Renal cortex interstitium (tissue), 11 donors: Measurements from ENCODE around the gene NRP1. TPM values are rescaled to one million over a fixed set of nuclear protein-coding genes. Genes with fewer than 3 reads are reported as not detected.
A peak's percentile ranks its signal among the peaks of the same experiment; 100 is the strongest.
"Not testable (repeated sequence)": the region's sequence is repeated elsewhere in the genome, so short reads cannot be mapped to it uniquely, and the experiment has no call there.

Experiments used
- DNase-seq, 11 donors: peaks; one replicate each; pipeline ENCODE4 v3.0.0-alpha.2; 2013; ENCODE audit warnings: low read depth in 9 of 11, low spot score in 4 of 11; ENCODE audit errors: extremely low read depth in 1 of 11
- polyA plus RNA-seq, 3 donors: library from polyadenylated mRNA; unstranded; fragments of 120-200 nt; gene quantifications; one replicate each; pipeline ENCODE4 v1.2.1, GENCODE V29; 2013; ENCODE audit not compliant: insufficient read length in 3 of 3

The NRP1 gene
- polyA plus RNA-seq, 3 donors = 148 to 156 (median 155) TPM

DNA sequence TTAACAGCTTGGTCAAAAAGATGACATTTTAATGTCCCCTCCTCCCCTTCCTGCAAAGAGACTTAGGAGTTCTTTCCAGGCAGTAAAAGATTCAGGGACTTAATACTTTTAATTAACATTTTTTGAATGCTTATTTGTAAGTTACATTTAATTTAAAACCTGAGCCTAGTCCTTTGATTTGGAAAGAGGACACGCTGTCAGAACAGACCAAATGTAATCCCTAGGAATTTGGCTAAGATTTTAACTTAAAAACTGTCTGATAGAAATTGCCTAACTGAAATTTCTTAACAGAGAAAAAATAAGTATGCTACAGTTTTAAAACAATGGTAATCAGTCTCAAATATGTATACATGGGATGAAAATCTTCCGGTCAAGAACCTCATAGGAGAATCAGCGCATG lies 98.5 kb downstream of the NRP1 start:
- no peak for DNase-seq

DNA sequence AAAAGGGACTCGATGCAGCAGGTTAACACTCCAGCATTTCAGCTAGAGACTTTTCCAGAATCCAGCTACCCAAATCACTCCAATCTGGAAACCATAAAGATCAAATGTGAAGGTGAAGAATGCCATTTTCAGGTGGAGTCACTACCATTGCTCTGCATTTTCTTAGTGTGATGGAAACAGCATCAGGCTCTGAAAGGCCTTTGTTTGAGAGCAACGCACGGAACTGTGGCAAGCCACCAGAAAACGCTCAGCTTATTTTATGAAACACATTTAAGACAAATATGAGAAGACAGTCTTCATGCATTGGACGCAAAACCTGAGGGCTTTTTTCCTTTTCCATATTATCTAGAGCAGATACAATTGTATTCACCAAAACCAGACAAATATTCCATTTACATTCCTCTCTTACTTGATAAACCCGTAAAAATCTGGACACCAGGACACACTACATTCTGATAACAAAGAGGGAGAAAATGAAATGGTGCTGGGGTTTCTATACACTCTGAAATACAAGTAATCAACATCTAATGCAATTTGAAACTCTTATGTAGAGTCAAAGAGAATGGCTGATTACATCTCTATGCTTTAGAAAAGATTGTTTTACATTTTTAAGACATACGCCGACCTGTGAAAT lies 99.1 kb downstream of the NRP1 start:
- DNase-seq = peak in 2 of 11 donors; percentile 18 to 21

DNA sequence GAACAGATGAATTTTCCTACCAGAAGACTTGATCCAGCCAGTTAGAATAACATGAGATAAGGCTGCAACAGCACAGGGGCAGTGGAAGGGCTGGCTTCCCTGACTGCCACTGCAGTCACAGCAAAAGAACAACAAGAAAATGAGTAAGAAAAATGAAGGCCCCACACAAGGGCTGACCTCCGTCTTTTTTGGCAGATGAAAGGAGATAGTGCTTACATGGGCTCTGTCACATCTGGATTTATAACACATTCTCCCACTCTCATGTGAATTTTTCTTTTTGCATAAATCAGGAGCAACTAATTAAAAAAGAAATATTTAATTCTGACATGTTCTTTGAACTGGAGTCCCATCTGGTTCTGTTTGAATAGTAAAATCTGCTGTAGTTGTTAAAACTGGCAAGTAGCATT lies 99.6 kb downstream of the NRP1 start:
- DNase-seq = peak; percentile 54 to 85 (median 74)

DNA sequence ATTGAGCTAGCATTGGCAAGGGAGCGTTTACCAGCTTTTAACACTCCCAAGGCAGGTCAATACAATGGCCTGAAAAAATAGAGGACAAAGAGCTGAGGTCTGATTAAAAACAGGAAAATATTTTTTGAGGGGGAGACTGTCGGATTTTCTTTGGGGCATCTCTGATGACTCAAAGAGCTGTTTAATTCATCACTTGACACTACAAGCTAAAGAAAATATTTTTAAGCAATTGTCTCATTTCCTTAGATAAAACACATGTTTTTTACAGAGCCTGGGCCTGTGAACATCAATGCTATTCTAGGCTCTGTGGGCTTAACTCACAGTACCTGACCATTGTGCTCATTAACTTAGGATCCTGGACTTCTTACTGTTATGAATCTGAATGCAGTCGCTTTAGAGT lies 100.8 kb downstream of the NRP1 start:
- DNase-seq = no peak

DNA sequence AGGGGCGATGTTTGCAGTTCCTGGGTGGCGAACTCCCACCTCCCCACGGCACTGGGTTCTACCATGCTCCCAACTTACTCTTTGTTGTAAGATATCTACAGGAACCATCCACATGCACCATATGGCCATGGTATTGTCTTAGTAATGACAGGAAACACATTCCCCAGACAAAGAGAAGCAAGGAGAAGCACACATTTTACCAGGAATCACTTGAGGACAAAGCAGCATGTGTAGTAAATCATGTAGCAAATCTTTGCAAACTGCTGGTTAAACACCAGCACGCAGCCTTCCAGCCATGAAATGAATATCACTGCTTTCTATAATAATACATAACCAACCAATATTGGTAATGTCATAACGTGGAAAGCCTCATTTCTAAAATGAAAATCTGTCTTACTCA lies 101.2 kb downstream of the NRP1 start:
- no peak for DNase-seq

DNA sequence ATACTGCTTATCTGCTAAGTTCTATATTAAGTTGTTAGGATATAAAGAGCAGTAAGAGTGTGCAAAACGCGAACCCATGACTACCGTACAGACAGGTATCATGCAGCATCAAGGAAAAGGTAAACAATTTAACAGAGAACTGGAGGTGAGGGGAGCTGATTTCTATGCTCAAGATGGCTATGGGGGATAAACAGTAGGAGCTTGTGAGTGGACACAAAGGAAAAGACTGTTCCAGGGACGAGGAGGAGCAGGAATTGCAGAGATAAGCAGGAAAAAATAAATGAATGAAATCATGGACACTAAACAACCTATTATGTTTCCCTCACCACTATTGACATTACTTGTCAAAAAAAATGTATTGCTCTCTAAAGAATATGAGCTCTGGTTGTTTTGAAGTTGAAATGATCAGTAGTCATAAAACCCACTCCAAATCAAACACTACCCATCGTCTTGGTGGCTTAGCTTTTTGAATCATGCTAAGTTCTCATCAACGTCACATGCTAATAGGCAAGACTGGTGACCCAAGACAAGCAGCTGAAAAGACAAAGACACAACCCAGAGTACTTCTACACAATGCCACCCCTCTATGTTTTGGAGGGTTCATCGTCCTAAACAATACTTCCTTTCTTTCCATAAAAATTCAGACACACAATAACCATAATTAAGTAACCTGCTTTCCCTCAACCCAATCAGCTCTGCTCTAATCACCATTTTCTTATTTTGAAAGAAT lies 102.7 kb downstream of the NRP1 start:
- no peak for DNase-seq

DNA sequence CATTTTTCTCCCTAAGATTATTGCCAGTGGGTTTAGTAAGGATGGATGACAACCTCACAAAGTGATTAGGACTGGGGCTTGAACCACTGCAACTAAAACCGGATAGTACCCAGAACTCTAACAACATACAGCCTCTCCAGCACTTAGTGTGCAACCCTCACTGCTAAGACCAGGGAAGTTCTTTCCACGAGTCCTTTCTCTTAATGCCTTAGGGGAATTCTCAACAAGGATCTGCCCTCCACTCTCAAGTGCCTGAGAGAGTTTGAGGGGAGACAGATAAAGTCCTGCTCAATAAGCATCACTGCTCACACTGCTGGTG lies 104.6 kb downstream of the NRP1 start:
- DNase-seq = no peak

DNA sequence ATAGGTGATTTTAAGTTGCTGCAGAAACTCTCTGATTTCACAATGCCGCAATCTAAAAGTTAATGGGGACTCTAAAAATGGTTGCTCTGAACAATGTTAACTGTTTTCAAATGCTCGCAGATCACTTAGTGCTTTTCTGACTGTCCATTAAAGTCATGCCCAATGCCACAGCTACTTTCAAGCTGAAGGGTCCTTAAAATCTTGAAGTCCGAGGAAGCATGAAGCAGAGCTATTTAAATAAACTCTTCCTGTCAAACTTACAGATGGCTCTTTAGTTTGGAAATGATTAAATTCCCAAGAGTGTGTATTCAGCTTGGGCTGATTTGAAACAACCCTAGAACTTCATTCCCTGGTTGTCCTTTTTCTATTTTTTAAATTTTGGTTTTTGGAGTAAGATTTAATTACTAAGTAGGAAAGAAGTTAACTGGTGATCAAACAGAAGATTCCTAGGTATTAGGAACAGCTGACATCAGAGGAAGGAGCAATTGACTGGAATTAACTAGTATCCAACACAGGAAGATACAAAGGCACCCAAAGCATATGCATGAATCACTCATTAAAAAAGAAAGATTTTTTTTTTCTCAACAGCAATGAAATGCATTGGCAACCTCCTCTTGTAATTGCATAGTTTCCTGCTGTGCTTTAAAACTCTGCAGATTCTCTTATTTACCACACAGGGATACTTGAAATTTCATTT lies 105.1 kb downstream of the NRP1 start:
- DNase-seq = no peak

DNA sequence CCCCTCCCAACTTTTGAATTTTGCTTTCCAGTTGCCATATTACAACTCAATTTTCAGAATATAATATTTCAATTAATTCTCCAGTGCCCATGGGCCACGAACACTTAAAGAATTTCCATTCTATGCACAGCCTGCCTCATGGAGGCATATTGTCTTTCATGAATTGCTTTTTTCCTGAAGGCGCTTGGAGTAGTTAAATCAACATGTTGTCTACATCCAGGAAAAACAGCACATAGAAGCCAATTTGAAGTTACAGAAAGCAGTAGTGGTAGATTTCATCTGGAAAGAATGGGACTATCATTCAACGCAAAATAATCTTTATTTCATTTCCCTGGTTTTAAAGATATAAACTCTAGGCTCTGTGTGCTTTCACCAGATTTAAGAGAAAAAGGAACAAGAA lies 106.0 kb downstream of the NRP1 start:
- DNase-seq = no peak

DNA sequence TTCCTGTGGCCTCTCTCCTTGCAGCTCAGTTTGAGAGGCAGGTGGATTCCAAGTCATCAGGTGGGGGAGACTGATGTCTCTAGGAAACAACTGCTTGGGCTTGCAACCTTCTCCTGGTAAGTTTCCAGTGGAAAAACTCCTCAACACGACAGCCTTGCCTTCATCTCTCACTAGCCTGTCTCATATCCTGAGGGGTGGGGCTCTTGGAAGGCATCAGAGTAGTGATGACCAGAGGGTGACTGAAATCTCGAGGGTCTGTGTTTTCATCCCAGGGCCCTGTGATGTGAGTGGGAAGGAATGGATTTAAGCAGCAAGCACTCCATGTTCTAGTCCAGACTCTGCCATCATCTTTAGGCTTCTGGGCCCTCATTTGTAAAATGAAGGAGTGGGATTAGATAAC lies 107.0 kb downstream of the NRP1 start:
- DNase-seq = no peak

DNA sequence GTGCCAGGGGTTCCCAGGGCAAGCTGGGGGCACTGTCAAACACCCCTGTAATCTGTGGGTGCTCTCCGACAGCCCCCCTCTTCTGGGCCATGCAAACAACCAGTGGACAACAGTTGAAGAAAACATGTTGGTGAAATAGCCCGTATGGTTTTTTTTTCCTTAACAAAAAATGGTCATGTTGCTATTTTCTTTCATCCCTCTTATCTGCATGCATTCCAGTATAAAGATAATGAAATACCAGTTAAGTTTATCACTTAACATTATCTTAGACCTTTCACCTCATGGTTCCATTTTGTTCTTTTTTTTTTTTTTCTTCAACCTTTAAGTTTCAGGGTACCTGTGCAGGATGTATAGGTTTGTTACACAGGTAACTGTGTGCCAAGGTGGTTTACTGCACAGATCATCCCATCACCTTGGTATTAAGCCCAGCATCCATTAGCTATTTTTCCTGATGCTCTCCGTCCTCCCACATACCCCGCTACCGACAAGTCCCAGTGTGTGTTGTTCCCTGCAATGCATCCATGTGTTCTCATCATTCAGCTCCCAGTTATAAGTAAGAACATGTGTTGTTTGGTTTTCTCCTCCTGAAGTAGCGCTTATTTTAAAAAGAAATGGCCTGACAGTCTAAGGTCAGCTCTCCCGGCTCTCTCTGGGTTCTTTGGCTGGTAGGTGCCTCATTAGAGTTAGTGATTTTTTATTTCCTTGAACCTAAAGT lies 110.1 kb downstream of the NRP1 start:
- DNase-seq = no peak

DNA sequence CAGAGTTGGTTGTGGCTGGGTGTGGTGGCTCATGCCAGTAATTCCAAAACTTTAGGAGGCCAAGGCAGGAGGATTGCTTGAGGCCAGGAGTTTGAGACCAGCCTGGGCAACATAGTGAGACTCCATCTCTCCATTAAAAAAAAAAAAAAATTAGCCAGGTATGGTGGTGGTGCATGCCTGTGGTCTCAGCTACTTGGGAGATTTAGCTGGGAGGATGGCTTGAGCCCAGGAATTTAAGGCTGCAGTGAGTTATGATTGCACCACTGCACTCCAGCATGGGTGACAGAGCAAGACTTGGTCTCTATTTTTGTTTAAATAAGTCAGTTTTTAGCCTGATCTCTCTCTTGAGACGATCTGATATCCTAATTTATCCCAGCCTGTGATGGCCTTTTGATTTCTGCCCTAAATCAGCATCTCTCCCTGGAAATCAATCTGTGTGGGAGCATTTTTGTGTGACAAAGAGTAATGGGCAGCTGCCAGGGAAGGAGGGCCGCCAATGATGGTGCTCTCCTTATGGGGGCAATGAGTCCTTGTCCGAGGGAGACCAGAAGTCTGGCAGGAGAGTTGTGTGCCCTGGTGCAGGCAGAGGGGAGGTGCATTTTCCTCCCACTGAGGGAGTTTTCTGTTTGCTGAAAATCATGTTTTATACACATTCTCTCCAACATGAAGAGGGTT lies 111.0 kb downstream of the NRP1 start:
- peak in 10 of 11 donors; percentile 32 to 83 (median 58) for DNase-seq

DNA sequence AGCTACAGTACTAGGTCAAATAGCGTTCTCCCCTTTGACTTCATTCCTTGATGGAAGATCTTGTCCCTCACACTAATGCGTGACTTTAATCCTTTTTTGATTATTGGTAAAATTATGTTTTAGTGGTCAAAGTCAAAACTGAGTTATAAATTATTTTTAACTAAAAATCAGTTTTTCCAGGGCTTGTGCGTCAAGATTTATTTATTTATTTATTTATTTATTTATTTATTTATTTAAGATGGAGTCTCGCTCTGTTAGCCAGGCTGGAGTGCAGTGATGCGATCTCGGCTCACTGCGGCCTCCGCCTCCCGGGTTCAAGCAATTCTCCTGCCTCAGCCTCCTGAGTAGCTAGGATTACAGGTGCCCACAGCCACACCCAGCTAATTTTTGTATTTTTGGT lies 112.2 kb downstream of the NRP1 start:
- DNase-seq = not testable (repeated sequence)

DNA sequence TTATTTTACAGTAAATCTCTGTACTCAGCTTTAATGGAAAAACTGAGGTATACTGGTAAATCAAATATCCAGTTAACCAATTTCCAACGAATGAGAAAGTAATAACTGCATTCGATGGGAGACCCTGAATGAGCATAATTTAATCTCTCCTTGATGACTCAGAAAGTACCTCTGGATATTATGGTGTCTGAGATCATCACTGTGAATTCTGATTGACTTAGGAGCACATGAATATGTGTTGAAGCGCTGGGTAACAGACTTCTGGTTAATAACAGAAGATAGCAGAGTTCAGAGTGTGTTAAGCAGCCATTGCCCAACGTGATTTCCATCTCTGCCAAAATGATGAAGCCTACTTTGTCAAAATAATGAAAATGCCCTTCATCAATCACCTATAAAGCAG lies 116.6 kb downstream of the NRP1 start:
- no peak for DNase-seq

DNA sequence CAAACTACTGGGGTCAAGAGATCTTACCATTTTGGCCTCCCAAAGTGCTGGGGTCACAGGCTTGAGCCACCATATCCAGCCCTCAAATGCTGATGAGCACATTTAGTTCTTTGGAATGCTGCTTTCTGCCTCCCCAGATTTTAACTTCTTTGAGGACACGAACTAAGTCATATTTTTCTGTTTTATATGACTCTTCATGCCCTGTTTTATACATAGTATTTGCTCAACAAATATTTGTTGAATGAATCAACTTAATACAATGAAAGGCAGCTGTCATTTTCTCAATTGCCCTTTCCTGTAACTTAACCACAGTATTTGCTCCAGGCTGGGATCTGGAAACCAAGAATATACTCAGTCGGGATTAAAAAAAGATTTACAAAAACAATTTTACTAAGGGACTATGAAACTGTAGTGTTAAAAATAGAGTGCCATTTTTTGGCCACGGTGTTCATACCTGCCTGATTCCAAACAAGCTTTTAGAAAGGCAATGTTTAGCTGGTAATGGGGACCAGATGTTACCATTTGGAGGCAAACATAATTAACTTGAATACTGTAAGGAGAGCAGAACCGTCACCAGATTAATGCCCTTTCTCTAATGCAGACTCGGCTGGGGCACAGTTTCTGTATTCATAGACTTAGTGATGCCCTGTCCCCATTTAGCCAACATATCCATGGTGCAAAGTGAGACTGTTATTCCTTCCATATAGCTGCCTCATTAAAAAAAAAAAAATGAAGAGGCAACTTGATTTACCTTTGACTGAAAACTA lies 117.6 kb downstream of the NRP1 start:
- no peak for DNase-seq

DNA sequence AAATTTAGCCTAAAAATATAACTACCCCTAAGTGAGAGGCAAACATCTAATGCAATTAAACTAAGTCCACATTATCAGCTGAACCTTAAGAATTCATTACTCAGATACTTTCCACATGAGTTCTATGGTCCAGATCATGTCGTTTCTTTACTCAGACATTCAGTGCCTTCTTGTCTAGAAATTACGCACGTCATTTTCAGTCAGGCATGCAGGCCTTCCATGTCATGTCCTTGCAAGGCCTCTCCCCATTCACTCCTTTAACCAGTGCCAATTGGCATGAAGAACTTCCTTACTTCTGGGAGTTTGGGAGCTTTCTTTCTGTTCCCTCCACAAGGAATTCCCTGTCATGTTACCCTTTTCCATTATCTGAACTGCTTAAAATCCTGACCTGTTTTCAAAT lies 118.8 kb downstream of the NRP1 start:
- DNase-seq = no peak

DNA sequence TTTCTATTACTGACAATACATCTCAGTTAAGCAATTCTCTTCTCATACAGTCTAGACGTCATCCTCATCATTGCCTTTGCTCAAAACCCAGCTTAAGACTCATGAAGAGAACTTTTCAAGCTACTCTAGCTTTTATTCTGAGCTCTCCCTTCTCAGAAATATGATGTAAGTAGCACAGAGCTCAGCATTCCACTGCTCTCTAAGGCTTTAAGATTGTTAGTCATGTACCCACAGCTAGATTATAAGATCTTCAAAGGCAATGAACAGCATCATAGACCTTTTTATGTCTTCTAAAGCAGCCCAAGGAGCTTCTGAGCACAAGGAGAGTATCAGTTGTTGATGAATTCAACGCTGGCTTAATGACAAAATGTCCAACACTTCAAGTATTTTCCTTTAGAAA lies 119.3 kb downstream of the NRP1 start:
- no peak for DNase-seq

DNA sequence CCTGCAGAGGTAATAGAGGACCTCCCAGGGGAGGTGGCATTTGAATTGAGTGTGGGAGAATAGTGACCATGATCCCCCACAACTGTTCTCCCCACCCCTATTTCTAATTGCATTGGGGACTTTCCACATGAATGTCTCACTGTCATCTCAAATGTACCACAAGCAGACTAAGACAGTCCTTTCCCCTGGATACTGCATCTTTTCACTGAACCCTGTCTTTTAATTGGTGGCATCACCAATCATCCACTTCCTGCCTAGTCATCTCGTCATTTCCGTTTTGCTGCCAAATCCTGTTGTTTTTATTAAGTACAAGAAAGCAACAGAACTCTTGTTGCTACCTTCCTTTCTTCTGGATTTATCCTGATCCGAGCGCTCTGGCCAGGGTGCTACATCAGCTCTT lies 120.3 kb downstream of the NRP1 start:
- DNase-seq = no peak
